OCI-LY7 (cell line): ENCODE results near the gene TMEM38A. TPM values are rescaled to one million over a fixed set of nuclear protein-coding genes. Genes with fewer than 3 reads are reported as not detected.

ENCODE experiments used
- BruUV-seq: library from RNA; stranded (reverse); fragments of 400-500 nt; replicated peaks from 2 replicates; lab custom pipeline; 2021; lab: Mats Ljungman, UMichigan
- CTCF ChIA-PET: fragments of 300-600 bp; sonication (Branson Sonifier 250); formaldehyde crosslinking; loops from one replicate; lab custom pipeline; 2022; ENCODE audit warnings: antibody characterized with exemption; ENCODE audit not compliant: unreplicated experiment; lab: Charles Lee
- POLR2A ChIA-PET: fragments of 300-600 bp; sonication (Branson Sonifier 250); formaldehyde crosslinking; loops from one replicate; lab custom pipeline; 2022; ENCODE audit warnings: antibody characterized with exemption; lab: Charles Lee
- DNase-seq: peaks from one replicate; pipeline ENCODE4 v3.0.0-alpha.2; 2015; ENCODE audit warnings: low spot score
- H2AFZ ChIP-seq: fragments of 200-600 bp; sonication (generic), shearing (Covaris generic); 2 replicates; pipeline ENCODE4 v1.6.1; 2014; ENCODE audit warnings: mild to moderate bottlenecking, antibody characterized with exemption, low read length, moderate library complexity
- H3K27ac ChIP-seq: fragments of 200-600 bp; sonication (generic); 2 replicates; pipeline ENCODE4 v1.5.1; 2014; ENCODE audit warnings: mixed run types, low read depth, mild to moderate bottlenecking, moderate library complexity, low read length, inconsistent platforms; ENCODE audit not compliant: poor library complexity, severe bottlenecking
- H3K36me3 ChIP-seq: fragments of 200-600 bp; sonication (generic); 2 replicates; pipeline ENCODE4 v1.6.1; 2014; ENCODE audit warnings: mild to moderate bottlenecking, antibody characterized with exemption, low read length, moderate library complexity, mixed read lengths; ENCODE audit not compliant: insufficient read depth
- H3K4me1 ChIP-seq: fragments of 200-600 bp; sonication (generic); 2 replicates; pipeline ENCODE4 v1.5.1; 2014; ENCODE audit warnings: mild to moderate bottlenecking, low read length; ENCODE audit not compliant: insufficient read depth, poor library complexity, severe bottlenecking
- H3K4me2 ChIP-seq: fragments of 200-600 bp; sonication (generic); 2 replicates; pipeline ENCODE4 v1.6.1; 2014; ENCODE audit warnings: mild to moderate bottlenecking, low read length
- H3K4me3 ChIP-seq: fragments of 200-600 bp; sonication (generic); 2 replicates; pipeline ENCODE4 v1.5.1; 2014; ENCODE audit warnings: mild to moderate bottlenecking, low read depth, low read length; ENCODE audit not compliant: poor library complexity, severe bottlenecking
- H3K79me2 ChIP-seq: fragments of 200-600 bp; sonication (generic); 2 replicates; pipeline ENCODE4 v1.6.1; 2016; ENCODE audit warnings: low read depth, mild to moderate bottlenecking, low read length, moderate library complexity, mixed read lengths; ENCODE audit not compliant: insufficient read depth
- H3K9me2 ChIP-seq: fragments of 200-600 bp; sonication (generic); 2 replicates; pipeline ENCODE4 v1.6.1; 2016; ENCODE audit warnings: mild to moderate bottlenecking, low read length, mixed read lengths; ENCODE audit not compliant: insufficient read depth
- H3K9me3 ChIP-seq: fragments of 200-600 bp; sonication (generic); 2 replicates; pipeline ENCODE4 v1.6.1; 2014; ENCODE audit warnings: mild to moderate bottlenecking, mixed run types, low read length, mixed read lengths
- H4K20me1 ChIP-seq: fragments of 200-600 bp; sonication (generic); 2 replicates; pipeline ENCODE4 v1.6.1; 2014; ENCODE audit warnings: mild to moderate bottlenecking, antibody characterized with exemption, low read length, moderate library complexity, mixed read lengths; ENCODE audit not compliant: insufficient read depth
- EZH2phosphoT487 ChIP-seq: fragments of 200-600 bp; sonication (generic); IDR thresholded peaks from 2 replicates; pipeline ENCODE4 v1.6.1; 2018; ENCODE audit warnings: low read depth, borderline replicate concordance, mild to moderate bottlenecking, mixed run types, antibody characterized with exemption, low read length, moderate library complexity, mixed read lengths
- intact Hi-C: fragments of 100-400 bp; cut with micrococcal nuclease; formaldehyde crosslinking; loops from one replicate; pipeline ENCODE4 v1.10.0; 2022; ENCODE audit not compliant: unreplicated experiment
- small RNA-seq: library from RNA; depleted of rRNA; stranded (forward); fragments of <200 nt; gene quantifications from one replicate; pipeline ENCODE3, GENCODE V24; 2014
- total RNA-seq, 2 experiments: library from RNA; depleted of rRNA in 1 of 2; stranded (reverse); fragments of >200 nt in 1 of 2; shearing (Covaris generic) in 1 of 2; gene quantifications; 2 replicates each; pipeline ENCODE4 v1.2.3, GENCODE V29; 2014 to 2022
- TF ChIP-seq, protein P1 (sequence below): fragments of 200-600 bp; sonication (generic); conservative IDR thresholded peaks from 2 replicates; pipeline ENCODE4 v1.5.1; 2014; ENCODE audit warnings: mild to moderate bottlenecking, antibody characterized with exemption, low read length, moderate library complexity, mixed read lengths

The TMEM38A gene
- total RNA-seq, 2 experiments from 2014 or later = 18.1 to 20.4 TPM

DNA sequence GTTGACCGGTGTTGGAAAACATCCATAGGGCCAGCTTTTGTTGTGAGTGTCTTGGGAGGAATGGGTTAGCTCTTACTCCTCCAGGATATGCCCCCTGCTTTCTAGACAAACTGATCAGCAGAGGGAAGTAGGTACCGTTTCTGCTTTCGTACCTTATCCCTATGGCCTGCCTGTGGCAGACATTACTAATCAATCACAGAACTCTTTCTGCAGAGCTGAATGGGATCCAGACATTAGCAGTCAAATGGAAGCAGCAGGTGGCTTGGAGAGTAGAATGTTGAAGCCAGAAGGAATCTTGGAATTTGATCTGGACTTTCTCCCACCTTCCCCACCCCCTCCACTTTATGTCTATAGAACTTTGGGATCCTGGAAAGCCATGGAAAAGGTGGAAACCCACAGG lies 75.8 kb downstream of the TMEM38A start:
- DNase-seq = peak; percentile 53
- no TSS peak for BruUV-seq

DNA sequence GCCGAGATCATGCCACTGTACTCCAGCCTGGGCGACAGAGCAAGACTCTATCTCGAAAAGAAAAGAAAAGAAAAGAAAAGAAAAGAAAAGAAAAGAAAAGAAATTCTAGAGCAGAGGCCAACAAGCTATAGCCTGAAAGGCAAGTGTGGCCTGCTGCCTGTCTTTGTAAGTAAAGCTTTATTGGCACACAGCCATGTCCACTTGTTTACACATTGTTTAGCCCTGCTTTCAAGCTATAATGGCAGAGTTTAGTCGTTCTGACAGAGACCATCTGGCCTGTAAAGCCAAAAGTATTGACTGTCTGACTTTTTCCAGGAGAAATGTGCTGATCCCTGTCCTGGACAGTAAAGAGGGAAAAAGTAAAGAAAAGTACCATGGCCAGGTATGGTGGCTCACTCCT lies 77.0 kb downstream of the TMEM38A start:
- Histone ChIP-seq H3K36me3 (no peaks in the 10 kb centered on the region), H3K9me2 (no peaks in the 10 kb centered on the region), H4K20me1 (no peaks in the 10 kb centered on the region), H3K4me3 (no peak overlapping the region), H2AFZ (no peak overlapping the region), H3K4me1 (no peaks in the 10 kb centered on the region), H3K27ac (no peak overlapping the region), H3K79me2 (no peaks in the 10 kb centered on the region), H3K4me2 (no peak overlapping the region), H3K9me3 (no peaks in the 10 kb centered on the region; the same call in 1 of the 2 replicates)
- no peak for DNase-seq
- no TSS peak for BruUV-seq
- intact Hi-C loops = no loop called here
- CTCF ChIA-PET = no interaction called here
- TF ChIP-seq EZH2phosphoT487 = no peak
- TF ChIP-seq, protein P1, sequence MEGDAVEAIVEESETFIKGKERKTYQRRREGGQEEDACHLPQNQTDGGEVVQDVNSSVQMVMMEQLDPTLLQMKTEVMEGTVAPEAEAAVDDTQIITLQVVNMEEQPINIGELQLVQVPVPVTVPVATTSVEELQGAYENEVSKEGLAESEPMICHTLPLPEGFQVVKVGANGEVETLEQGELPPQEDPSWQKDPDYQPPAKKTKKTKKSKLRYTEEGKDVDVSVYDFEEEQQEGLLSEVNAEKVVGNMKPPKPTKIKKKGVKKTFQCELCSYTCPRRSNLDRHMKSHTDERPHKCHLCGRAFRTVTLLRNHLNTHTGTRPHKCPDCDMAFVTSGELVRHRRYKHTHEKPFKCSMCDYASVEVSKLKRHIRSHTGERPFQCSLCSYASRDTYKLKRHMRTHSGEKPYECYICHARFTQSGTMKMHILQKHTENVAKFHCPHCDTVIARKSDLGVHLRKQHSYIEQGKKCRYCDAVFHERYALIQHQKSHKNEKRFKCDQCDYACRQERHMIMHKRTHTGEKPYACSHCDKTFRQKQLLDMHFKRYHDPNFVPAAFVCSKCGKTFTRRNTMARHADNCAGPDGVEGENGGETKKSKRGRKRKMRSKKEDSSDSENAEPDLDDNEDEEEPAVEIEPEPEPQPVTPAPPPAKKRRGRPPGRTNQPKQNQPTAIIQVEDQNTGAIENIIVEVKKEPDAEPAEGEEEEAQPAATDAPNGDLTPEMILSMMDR = no peak
- POLR2A ChIA-PET = interaction anchor here (0.6 kb wide), 1 partner anchor 79 kb away, joined by 5 read pairs; no protein-coding TSS in a partner anchor

More for the DNA sequence above, 75.8 kb downstream of the TMEM38A start:
- H3K9me2 ChIP-seq = no peaks in the 10 kb centered on the region
- POLR2A ChIA-PET = interaction anchor here (0.7 kb wide), 1 partner anchor 293 kb away, joined by 5 read pairs; no protein-coding TSS in a partner anchor
- intact Hi-C loops = no loop called here
- H2AFZ ChIP-seq = no peak overlapping the region
- H3K4me3 ChIP-seq = no peak overlapping the region
- H3K4me2 ChIP-seq = no peak overlapping the region
- H3K27ac ChIP-seq = no peak overlapping the region
- TF ChIP-seq EZH2phosphoT487 = no peak
- CTCF ChIA-PET = no interaction called here
- no peaks in the 10 kb centered on the region for H3K79me2 ChIP-seq
- H3K4me1 ChIP-seq = no peaks in the 10 kb centered on the region
- no peaks in the 10 kb centered on the region; the same call in 1 of the 2 replicates for H3K9me3 ChIP-seq
- no peaks in the 10 kb centered on the region for H3K36me3 ChIP-seq
- no peaks in the 10 kb centered on the region for H4K20me1 ChIP-seq

DNA sequence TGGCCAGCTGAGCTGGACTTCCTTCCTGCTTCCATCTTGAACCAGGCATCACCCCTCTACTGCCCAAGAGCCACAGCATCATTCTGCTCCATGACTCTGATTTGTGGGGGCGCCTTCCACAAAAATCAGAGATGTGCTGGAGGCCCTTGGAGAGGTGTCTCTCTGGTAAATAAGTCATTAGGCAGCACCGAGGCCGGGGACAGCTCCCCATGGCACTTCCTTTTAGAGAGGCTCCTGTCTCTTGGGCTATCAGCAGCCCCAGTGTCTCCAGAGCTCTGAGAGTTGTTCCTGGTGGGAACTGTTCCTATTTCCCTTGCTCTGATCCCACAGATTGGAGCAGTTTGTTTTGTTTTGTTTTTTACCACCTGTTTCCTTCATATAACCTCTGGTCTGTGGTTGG lies 78.6 kb downstream of the TMEM38A start:
- Histone ChIP-seq H3K4me1 (no peaks in the 10 kb centered on the region), H3K9me3 (no peaks in the 10 kb centered on the region; the same call in 1 of the 2 replicates), H2AFZ (no peak overlapping the region), H3K9me2 (no peaks in the 10 kb centered on the region), H3K36me3 (no peaks in the 10 kb centered on the region), H3K4me2 (no peak overlapping the region), H3K27ac (no peak overlapping the region), H3K79me2 (no peaks in the 10 kb centered on the region), H4K20me1 (no peaks in the 10 kb centered on the region), H3K4me3 (no peak overlapping the region)
- intact Hi-C loops = no loop called here
- DNase-seq = no peak
- no peak for TF ChIP-seq EZH2phosphoT487
- TF ChIP-seq, protein P1 = no peak
- BruUV-seq = no TSS peak
- CTCF ChIA-PET = no interaction called here
- POLR2A ChIA-PET = interaction anchor here (0.7 kb wide), 1 partner anchor 919 kb away, joined by 6 read pairs; no protein-coding TSS in a partner anchor

Small RNA genes within 50 kb of the gene (small RNA-seq; reads per million reads assigned to genes)
- not detected for gene AC008737.2

Other genes starting within 250 kb of the TMEM38A start
- 22.4 and 28.1 TPM in 2 replicates for gene EPS15L1, start 189.2 kb upstream of the TMEM38A start, total RNA-seq (2014; rRNA removed; shearing (Covaris generic))
- 67.0 and 67.1 TPM in 2 replicates for gene EPS15L1, start 189.2 kb upstream of the TMEM38A start, total RNA-seq (2022)
- gene CALR3, start 165.0 kb upstream of the TMEM38A start, total RNA-seq (2014; rRNA removed; shearing (Covaris generic)) = not detected in 2 replicates
- gene CALR3, start 165.0 kb upstream of the TMEM38A start, total RNA-seq (2022) = not detected in 2 replicates
- gene C19orf44, start 164.7 kb upstream of the TMEM38A start, total RNA-seq (2014; rRNA removed; shearing (Covaris generic)) = 5.2 and 6.8 TPM in 2 replicates
- 7.6 and 8.4 TPM in 2 replicates for gene C19orf44, start 164.7 kb upstream of the TMEM38A start, total RNA-seq (2022)
- gene CHERP, start 118.7 kb upstream of the TMEM38A start, total RNA-seq (2014; rRNA removed; shearing (Covaris generic)) = 14.6 and 15.6 TPM in 2 replicates
- gene CHERP, start 118.7 kb upstream of the TMEM38A start, total RNA-seq (2022) = 87.1 and 87.2 TPM in 2 replicates
- gene SLC35E1, start 88.7 kb upstream of the TMEM38A start, total RNA-seq (2014; rRNA removed; shearing (Covaris generic)) = 17.3 and 21.1 TPM in 2 replicates
- 37.2 and 41.2 TPM in 2 replicates for gene SLC35E1, start 88.7 kb upstream of the TMEM38A start, total RNA-seq (2022)
- gene MED26, start 32.9 kb upstream of the TMEM38A start, total RNA-seq (2014; rRNA removed; shearing (Covaris generic)) = 17.2 and 19.4 TPM in 2 replicates
- 26.8 and 27.1 TPM in 2 replicates for gene MED26, start 32.9 kb upstream of the TMEM38A start, total RNA-seq (2022)
- 75.5 and 87.0 TPM in 2 replicates for gene SMIM7, start 995 bp upstream of the TMEM38A start, total RNA-seq (2014; rRNA removed; shearing (Covaris generic))
- 96.3 and 104 TPM in 2 replicates for gene SMIM7, start 995 bp upstream of the TMEM38A start, total RNA-seq (2022)
- 0.05 and 0.09 TPM in 2 replicates for gene NWD1, start 58.7 kb downstream of the TMEM38A start, total RNA-seq (2014; rRNA removed; shearing (Covaris generic))
- 0.37 and 0.49 TPM in 2 replicates for gene NWD1, start 58.7 kb downstream of the TMEM38A start, total RNA-seq (2022)
- gene SIN3B, start 168.3 kb downstream of the TMEM38A start, total RNA-seq (2014; rRNA removed; shearing (Covaris generic)) = 19.4 and 21.4 TPM in 2 replicates
- 44.7 and 45.4 TPM in 2 replicates for gene SIN3B, start 168.3 kb downstream of the TMEM38A start, total RNA-seq (2022)
- gene F2RL3, start 227.9 kb downstream of the TMEM38A start, total RNA-seq (2014; rRNA removed; shearing (Covaris generic)) = not detected in 2 replicates
- 0.10 TPM in 1 of 2 replicates, not detected in the other for gene F2RL3, start 227.9 kb downstream of the TMEM38A start, total RNA-seq (2022)